ENCODE data around the gene TTC24.

The TTC24 gene

GRCh38 chr1:156579472-156579871, at the start of gene TTC24:
Gene TTC24 (plus strand): TSS chr1:156579723. CDS start chr1:156581365, 1,642 bp downstream.
- no peak for DNase-seq (ENCODE audit: low spot score)

GRCh38 chr1:156530006-156530405, 49.5 kb upstream of the TTC24 start:
- DNase-seq (ENCODE audit: low spot score), result no peak

- DNase-seq (ENCODE audit: low spot score), result no peak
These were observed 47.1 kb upstream of the TTC24 start for GRCh38 chr1:156532374-156532773.

- no peak for DNase-seq (ENCODE audit: low spot score)
These were observed 45.8 kb upstream of the TTC24 start for GRCh38 chr1:156533568-156534220.

GRCh38 chr1:156534424-156535060, 45.0 kb upstream of the TTC24 start:
- DNase-seq (ENCODE audit: low spot score), result no peak

GRCh38 chr1:156537027-156537426, 42.5 kb upstream of the TTC24 start:
- DNase-seq (ENCODE audit: low spot score), result no peak

- no peak for DNase-seq (ENCODE audit: low spot score)
These were observed 40.6 kb upstream of the TTC24 start for GRCh38 chr1:156538711-156539440.

GRCh38 chr1:156539818-156540355, 39.6 kb upstream of the TTC24 start:
- no peak for DNase-seq (ENCODE audit: low spot score)

GRCh38 chr1:156540955-156541354, 38.6 kb upstream of the TTC24 start:
- no peak for DNase-seq (ENCODE audit: low spot score)

- no peak for DNase-seq (ENCODE audit: low spot score)
These were observed 36.5 kb upstream of the TTC24 start for GRCh38 chr1:156543066-156543465.

GRCh38 chr1:156544592-156545102, 34.9 kb upstream of the TTC24 start:
- DNase-seq (ENCODE audit: low spot score), result no peak

GRCh38 chr1:156546267-156546666, 33.3 kb upstream of the TTC24 start:
- no peak for DNase-seq (ENCODE audit: low spot score)

- no peak for DNase-seq (ENCODE audit: low spot score)
These were observed 32.1 kb upstream of the TTC24 start for GRCh38 chr1:156547434-156547833.

- DNase-seq (ENCODE audit: low spot score), result no peak
These were observed 31.5 kb upstream of the TTC24 start for GRCh38 chr1:156547982-156548381.

GRCh38 chr1:156549390-156549789, 30.1 kb upstream of the TTC24 start:
- DNase-seq (ENCODE audit: low spot score), result no peak

- no peak for DNase-seq (ENCODE audit: low spot score)
These were observed 29.7 kb upstream of the TTC24 start for GRCh38 chr1:156549831-156550230.

- DNase-seq (ENCODE audit: low spot score), result no peak
These were observed 29.2 kb upstream of the TTC24 start for GRCh38 chr1:156550346-156550745.

GRCh38 chr1:156551066-156551643, 28.4 kb upstream of the TTC24 start:
- peak; percentile 50 for DNase-seq (ENCODE audit: low spot score)

GRCh38 chr1:156551869-156552268, 27.7 kb upstream of the TTC24 start:
- no peak for DNase-seq (ENCODE audit: low spot score)

GRCh38 chr1:156552518-156552917, 27.0 kb upstream of the TTC24 start:
- DNase-seq (ENCODE audit: low spot score), result no peak

- peak; percentile 65 for DNase-seq (ENCODE audit: low spot score)
These were observed 26.6 kb upstream of the TTC24 start for GRCh38 chr1:156552937-156553336.

GRCh38 chr1:156553860-156554485, 25.6 kb upstream of the TTC24 start:
- DNase-seq (ENCODE audit: low spot score), result no peak

Data from germinal center (tissue), 1 donor.